ENCODE data around the gene PTPRU.

Gene PTPRU

DNA sequence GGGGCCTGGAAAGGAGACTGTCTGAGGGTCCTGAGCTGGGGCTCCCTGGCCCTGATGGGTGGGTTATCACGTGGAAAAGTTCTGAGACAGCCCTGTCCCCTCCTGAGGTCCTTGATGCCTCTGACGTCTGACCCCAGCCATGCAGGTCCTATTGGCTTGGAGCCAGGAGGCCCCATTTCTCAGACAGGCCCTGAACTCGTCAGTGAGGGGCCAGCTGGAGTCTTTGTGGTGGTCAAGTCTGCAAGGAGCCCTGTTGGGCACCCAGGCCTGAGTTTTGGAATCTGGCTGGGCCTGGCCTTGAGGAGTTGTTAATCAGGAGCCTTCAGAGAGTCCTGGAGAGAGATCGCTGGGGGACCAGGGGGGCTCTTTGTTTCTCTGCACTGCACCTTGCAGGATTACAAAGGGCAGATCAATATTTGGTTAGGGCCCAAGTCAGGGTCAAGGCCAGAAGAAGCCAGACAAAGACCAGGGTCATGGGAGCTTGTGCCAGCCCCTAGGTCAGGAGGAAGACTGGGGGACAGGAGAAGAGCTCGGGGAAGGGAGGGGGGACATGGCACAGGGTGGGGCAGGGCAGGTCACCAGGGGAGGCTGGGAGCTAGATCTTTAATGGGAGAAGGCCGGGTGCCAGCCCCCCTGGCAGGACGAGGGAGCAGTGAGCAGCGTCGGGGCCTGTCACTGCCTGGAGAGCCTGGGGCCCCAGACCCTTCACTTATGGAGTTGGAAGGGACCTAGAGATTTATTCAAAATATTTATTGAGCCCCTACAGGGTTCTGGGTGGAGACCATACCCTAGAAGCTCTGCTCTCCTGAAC is 83.2 kb downstream of the PTPRU start:
- DNase-seq (ENCODE audit: low spot score), result no peak
- TF ChIP-seq, protein P1, sequence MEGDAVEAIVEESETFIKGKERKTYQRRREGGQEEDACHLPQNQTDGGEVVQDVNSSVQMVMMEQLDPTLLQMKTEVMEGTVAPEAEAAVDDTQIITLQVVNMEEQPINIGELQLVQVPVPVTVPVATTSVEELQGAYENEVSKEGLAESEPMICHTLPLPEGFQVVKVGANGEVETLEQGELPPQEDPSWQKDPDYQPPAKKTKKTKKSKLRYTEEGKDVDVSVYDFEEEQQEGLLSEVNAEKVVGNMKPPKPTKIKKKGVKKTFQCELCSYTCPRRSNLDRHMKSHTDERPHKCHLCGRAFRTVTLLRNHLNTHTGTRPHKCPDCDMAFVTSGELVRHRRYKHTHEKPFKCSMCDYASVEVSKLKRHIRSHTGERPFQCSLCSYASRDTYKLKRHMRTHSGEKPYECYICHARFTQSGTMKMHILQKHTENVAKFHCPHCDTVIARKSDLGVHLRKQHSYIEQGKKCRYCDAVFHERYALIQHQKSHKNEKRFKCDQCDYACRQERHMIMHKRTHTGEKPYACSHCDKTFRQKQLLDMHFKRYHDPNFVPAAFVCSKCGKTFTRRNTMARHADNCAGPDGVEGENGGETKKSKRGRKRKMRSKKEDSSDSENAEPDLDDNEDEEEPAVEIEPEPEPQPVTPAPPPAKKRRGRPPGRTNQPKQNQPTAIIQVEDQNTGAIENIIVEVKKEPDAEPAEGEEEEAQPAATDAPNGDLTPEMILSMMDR (IDR thresholded peaks at IDR 0.05; ENCODE audit: extremely low read depth, missing control alignments), result no peak

DNA sequence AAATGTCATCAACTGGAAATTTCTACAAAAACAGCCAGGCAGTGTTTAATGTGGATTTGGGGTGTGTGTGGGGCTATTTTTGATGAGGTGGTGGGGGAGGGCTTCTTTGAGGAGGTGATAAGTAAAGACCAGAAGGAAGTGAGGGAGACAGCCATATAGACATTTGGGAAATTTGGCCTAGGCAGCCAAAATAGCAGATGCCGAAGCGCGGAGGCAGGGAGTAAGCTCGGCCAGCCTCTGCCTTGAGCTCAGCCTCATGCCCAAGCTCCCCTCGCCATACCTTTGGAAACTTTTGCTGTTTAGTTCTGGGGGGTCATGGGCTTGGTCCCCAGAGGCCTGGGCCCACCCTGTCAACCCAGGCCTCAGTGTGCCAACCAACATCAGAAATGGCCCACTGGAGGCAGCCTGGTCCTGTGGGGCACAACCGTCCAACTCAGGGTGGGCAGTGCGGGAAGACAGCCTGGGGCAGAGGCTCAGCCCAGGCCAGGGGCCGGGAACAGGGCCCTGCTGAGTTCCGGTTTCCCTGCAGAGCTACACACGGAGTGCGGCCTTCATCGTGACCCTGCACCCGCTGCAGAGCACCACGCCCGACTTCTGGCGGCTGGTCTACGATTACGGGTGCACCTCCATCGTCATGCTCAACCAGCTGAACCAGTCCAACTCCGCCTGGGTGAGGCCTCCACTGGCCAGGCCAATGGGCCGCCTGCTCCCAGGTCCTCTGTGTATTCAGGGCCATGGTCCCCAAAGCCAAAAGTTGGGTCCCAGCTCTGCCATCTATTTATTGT is 84.0 kb downstream of the PTPRU start:
- DNase-seq (ENCODE audit: low spot score), result no peak
- TF ChIP-seq, protein P1 (IDR thresholded peaks at IDR 0.05; ENCODE audit: extremely low read depth, missing control alignments), result no peak

DNA sequence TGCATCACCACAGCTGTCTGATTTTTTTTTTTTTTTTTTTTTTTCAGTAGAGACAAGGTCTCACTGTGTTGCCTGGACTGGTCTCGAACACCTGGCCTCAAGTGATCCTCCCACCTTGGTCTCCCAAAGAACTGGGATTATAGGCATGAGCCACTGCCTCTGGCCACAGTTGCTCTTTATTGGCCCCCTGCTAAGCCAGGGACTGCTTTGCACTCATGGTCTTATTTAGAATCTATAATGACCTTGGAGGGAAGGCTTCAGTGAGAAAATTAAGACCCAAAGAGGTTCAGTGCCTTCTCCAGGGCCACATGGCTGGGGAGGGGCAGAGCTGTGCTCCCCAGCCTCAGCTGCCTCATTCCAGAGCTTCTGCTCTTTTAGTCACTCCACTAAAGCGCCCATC is 84.9 kb downstream of the PTPRU start:
- TF ChIP-seq, protein P1 (IDR thresholded peaks at IDR 0.05; ENCODE audit: extremely low read depth, missing control alignments), result no peak
- no peak for DNase-seq (ENCODE audit: low spot score)

DNA sequence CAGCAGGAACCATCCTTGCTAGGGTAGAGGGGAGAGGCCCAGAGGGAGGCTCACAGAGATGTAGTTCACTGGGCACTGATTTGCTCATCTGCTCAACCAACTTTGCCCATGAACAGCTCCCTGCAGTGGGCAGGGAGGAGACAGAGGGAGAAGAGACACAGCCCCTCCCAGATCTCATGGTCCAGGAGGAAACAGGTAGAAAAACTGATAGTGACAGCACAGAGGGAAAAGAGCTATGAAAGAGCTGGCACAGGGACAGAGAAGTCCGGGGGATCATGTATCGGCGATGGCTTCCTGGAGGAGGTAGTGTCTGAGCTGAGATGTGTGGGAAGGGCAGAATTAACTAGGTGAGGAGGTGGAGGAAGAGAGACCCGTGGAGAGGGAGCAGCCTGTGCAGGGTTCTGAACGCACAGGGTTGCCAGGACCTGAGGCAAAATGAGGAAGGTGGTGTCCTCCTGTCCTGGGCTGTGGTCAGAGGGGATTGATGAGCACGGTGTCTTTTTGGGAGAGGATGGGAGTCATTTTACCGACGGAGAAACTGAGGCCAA is 85.9 kb downstream of the PTPRU start:
- no peak for DNase-seq (ENCODE audit: low spot score)
- TF ChIP-seq, protein P1 (IDR thresholded peaks at IDR 0.05; ENCODE audit: extremely low read depth, missing control alignments), result no peak

DNA sequence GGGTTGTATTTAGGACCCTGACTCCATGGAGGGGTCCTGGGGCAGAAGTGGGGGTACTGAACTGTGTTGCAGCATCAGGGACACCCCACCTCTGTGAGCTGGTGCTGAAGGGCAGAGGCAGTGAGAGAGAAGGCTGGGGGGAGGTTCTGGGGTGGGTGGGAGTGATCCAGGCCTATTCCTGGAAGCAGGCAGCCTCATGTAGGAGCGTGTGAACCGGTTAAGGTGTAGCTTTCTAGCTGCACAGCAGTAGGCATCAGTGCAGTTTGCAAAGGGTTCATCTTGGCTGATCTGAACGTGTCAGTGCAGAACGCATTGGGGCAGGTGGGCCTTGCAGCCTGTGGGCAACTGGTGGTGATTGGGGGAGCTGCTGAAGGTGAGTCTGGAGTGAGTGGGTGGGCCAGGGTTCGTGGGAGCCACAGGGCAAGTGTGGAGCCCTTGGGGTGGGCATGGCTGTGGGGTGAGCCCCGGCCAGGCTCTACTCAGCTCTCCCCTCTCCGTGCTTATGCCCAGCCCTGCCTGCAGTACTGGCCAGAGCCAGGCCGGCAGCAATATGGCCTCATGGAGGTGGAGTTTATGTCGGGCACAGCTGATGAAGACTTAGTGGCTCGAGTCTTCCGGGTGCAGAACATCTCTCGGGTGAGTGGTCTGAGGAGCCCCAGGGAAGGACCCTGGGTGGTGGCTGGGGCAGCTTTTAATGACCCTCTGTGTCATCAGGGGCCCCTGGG is 86.7 kb downstream of the PTPRU start:
- no peak for DNase-seq (ENCODE audit: low spot score)
- TF ChIP-seq, protein P1 (IDR thresholded peaks at IDR 0.05; ENCODE audit: extremely low read depth, missing control alignments), result no peak

DNA sequence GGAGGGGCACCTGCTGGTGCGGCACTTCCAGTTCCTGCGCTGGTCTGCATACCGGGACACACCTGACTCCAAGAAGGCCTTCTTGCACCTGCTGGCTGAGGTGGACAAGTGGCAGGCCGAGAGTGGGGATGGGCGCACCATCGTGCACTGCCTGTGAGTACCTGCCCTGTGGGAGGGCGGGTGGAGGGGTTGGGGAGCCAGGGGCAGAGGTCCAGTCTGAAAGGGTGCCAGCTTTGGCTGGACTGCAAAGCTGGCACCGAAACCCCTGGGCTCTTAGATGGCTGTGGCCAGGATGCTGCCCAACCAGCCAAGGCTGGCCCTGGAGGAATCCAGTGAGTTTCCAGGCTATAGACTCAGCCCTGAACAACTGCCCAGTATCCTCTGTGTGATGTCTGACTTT is 87.3 kb downstream of the PTPRU start:
- DNase-seq (ENCODE audit: low spot score), result no peak
- TF ChIP-seq, protein P1 (IDR thresholded peaks at IDR 0.05; ENCODE audit: extremely low read depth, missing control alignments), result no peak
